HT-29 (cell line): ENCODE data around the gene KLRG1. TPM values are rescaled to one million over a fixed set of nuclear protein-coding genes. Genes with fewer than 3 reads are reported as not detected.

Source experiments
- DNase-seq: peaks from one replicate; pipeline ENCODE4 v3.0.0-alpha.2; 2015; ENCODE audit warnings: low spot score
- total RNA-seq: library from RNA; depleted of rRNA; stranded (reverse); fragments of >200 nt; shearing (Covaris generic); gene quantifications from 2 replicates; pipeline ENCODE4 v1.2.3, GENCODE V29; 2014; rRNA removed

The KLRG1 gene
- total RNA-seq, 1 experiment from 2014 or later, result not detected

GRCh38 chr12:9040484-9041186 is 51.3 kb downstream of the KLRG1 start:
- no peak for DNase-seq

GRCh38 chr12:9041321-9041720 is 52.0 kb downstream of the KLRG1 start:
- DNase-seq, result no peak

GRCh38 chr12:9043766-9044165 is 54.4 kb downstream of the KLRG1 start:
- DNase-seq, result no peak

- no peak for DNase-seq
Observed at GRCh38 chr12:9047105-9047504, 57.8 kb downstream of the KLRG1 start.

GRCh38 chr12:9048930-9049329 is 59.6 kb downstream of the KLRG1 start:
- DNase-seq, result no peak

GRCh38 chr12:9049520-9050133 is 60.3 kb downstream of the KLRG1 start:
- peak; percentile 58 for DNase-seq

- DNase-seq, result no peak
Observed at GRCh38 chr12:9050521-9051157, 61.3 kb downstream of the KLRG1 start.

GRCh38 chr12:9051158-9051550 is 61.8 kb downstream of the KLRG1 start:
- no peak for DNase-seq

GRCh38 chr12:9052610-9053009 is 63.3 kb downstream of the KLRG1 start:
- no peak for DNase-seq

Other genes starting within 250 kb of the KLRG1 start
- gene A2ML1, start 166.9 kb upstream of the KLRG1 start, total RNA-seq, result not detected in 2 replicates
- 0.79 and 2.5 TPM in 2 replicates for gene PHC1, start 75.0 kb upstream of the KLRG1 start, total RNA-seq
- 147 and 174 TPM in 2 replicates for gene M6PR, start 39.9 kb upstream of the KLRG1 start, total RNA-seq
- not detected in 2 replicates for gene A2M, start 126.4 kb downstream of the KLRG1 start, total RNA-seq
- not detected in 2 replicates for gene PZP, start 218.8 kb downstream of the KLRG1 start, total RNA-seq